ENCODE results near the gene CYGB. TPM values are rescaled to one million over a fixed set of nuclear protein-coding genes. Genes with fewer than 3 reads are reported as not detected.

CYGB gene
- total RNA-seq, 1 donor = 39.1 TPM

DNA sequence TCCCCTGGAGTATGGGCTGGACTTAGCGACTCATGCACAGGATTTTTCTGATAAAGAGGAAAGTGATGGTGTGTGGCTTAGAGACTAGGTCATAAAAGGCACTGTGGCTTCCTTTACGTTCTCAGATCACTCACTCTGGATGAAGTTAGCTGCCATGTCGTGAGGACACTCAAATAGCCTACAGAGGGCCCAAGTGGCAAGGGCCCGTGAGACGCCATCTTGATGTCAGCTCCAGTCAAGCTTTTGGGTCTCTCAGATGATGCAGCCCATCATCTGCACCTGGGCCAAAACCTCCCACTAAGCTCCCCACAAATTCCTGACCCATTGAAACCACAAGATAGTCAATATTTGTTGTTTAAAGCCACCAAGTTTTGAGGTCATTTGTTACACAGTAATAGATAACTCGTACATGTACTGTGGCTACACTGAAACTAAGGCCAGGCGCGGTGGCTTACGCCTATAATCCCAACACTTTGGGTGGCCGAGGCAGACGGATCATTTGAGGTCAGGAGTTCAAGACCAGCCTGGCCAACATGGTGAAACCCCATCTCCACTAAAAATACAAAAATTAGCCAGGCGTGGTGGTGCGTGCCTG lies 33.5 kb upstream of the CYGB start:
- H3K4me2 ChIP-seq (ENCODE audit: insufficient read depth, low read length) = no peak overlapping the region
- DNase-seq (ENCODE audit: insufficient read length, low spot score, missing footprints) = no peak
- H3K36me3 ChIP-seq (ENCODE audit: insufficient read depth, low read length) = peaks cover 4% of the 10 kb centered on the region
- H2AFZ ChIP-seq (ENCODE audit: low read length) = no peak overlapping the region
- no peaks in the 10 kb centered on the region for H3K4me1 ChIP-seq (ENCODE audit: insufficient read depth, low read length)
- peaks cover 4% of the 10 kb centered on the region for H3K9me3 ChIP-seq (ENCODE audit: low read depth, low read length)
- TF ChIP-seq, protein P1, sequence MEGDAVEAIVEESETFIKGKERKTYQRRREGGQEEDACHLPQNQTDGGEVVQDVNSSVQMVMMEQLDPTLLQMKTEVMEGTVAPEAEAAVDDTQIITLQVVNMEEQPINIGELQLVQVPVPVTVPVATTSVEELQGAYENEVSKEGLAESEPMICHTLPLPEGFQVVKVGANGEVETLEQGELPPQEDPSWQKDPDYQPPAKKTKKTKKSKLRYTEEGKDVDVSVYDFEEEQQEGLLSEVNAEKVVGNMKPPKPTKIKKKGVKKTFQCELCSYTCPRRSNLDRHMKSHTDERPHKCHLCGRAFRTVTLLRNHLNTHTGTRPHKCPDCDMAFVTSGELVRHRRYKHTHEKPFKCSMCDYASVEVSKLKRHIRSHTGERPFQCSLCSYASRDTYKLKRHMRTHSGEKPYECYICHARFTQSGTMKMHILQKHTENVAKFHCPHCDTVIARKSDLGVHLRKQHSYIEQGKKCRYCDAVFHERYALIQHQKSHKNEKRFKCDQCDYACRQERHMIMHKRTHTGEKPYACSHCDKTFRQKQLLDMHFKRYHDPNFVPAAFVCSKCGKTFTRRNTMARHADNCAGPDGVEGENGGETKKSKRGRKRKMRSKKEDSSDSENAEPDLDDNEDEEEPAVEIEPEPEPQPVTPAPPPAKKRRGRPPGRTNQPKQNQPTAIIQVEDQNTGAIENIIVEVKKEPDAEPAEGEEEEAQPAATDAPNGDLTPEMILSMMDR (IDR thresholded peaks at IDR 0.05; ENCODE audit: extremely low read depth, low read depth, low read length) = no peak
- peaks cover 8% of the 10 kb centered on the region for H4K20me1 ChIP-seq (ENCODE audit: insufficient read depth, low read length)
- peaks cover 3% of the 10 kb centered on the region for H3K79me2 ChIP-seq (ENCODE audit: insufficient read depth, low read length)
- no peak overlapping the region for H3K4me3 ChIP-seq (ENCODE audit: insufficient read depth, low read length)
- H3K27ac ChIP-seq (ENCODE audit: low read depth, low read length) = no peak overlapping the region
- no peaks in the 10 kb centered on the region for H3K27me3 ChIP-seq (ENCODE audit: insufficient read depth, low read length)

DNA sequence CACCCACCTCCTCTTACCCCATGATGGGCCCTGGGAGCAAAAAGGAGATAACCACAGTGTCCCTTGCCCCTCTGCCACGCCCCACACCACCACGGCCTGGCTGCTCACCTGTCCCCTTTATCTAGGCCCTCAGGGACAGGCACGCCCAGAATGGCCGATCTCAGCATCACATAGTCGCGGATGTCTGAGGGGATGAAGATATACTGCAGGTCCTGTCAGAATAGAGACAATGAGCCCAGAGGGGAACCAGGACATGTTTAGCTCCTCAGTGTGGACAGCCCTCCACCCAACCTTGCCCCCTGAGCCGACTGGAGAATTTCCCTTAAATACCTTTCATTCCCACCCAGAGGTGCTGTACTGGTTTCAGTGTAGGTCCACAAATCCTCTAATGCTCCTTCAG lies 32.9 kb upstream of the CYGB start:
- no peak overlapping the region for H3K4me3 ChIP-seq (ENCODE audit: insufficient read depth, low read length)
- peaks cover 2% of the 10 kb centered on the region for H3K4me1 ChIP-seq (ENCODE audit: insufficient read depth, low read length)
- DNase-seq (ENCODE audit: insufficient read length, low spot score, missing footprints) = no peak
- no peak overlapping the region for H3K27ac ChIP-seq (ENCODE audit: low read depth, low read length)
- H3K4me2 ChIP-seq (ENCODE audit: insufficient read depth, low read length) = no peak overlapping the region
- H3K9me3 ChIP-seq (ENCODE audit: low read depth, low read length) = peaks cover 4% of the 10 kb centered on the region
- TF ChIP-seq, protein P1 (IDR thresholded peaks at IDR 0.05; ENCODE audit: extremely low read depth, low read depth, low read length) = no peak
- no peak overlapping the region for H2AFZ ChIP-seq (ENCODE audit: low read length)
- peaks cover 6% of the 10 kb centered on the region for H3K79me2 ChIP-seq (ENCODE audit: insufficient read depth, low read length)
- H3K27me3 ChIP-seq (ENCODE audit: insufficient read depth, low read length) = no peaks in the 10 kb centered on the region
- peaks cover 10% of the 10 kb centered on the region for H3K36me3 ChIP-seq (ENCODE audit: insufficient read depth, low read length)
- peaks cover 13% of the 10 kb centered on the region for H4K20me1 ChIP-seq (ENCODE audit: insufficient read depth, low read length)

DNA sequence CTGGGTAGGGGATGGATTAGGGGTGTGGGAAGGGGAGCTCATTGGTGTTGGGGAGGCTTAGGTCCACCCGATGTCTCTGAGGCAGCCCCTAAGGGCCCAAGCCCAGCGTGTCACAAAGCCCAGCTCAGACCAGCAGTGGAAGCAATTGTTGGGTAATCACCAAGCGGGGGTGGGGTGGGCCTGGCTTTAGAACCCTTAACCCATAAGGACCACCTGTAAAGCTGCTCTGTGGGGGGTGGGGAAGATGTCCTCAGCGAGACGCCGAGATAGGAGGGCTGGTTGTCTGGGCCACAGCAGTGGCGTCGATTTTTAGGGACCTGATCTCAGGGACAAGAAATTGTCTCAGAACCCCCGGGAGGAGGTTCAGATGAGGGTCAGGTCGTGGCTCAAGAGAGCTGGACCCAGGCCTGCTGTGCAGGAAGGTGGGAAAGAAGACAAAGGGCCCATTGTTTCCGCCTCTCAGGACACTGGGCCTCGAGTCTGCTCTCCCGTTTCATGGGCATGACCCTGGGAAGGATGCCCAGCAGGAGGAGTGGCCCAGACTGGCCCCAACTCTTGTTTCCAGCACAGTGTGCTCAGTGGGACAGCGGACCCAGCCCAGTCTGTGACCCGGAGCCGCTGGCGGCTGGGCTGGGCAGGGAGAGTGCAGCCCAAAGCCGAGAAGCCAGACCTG lies 32.2 kb upstream of the CYGB start:
- Histone ChIP-seq H3K4me1 (ENCODE audit: insufficient read depth, low read length) (peaks cover 3% of the 10 kb centered on the region), H3K36me3 (ENCODE audit: insufficient read depth, low read length) (peaks cover 17% of the 10 kb centered on the region), H3K27ac (ENCODE audit: low read depth, low read length) (no peak overlapping the region), H3K4me3 (ENCODE audit: insufficient read depth, low read length) (no peak overlapping the region), H3K79me2 (ENCODE audit: insufficient read depth, low read length) (peaks cover 6% of the 10 kb centered on the region), H3K27me3 (ENCODE audit: insufficient read depth, low read length) (no peaks in the 10 kb centered on the region), H2AFZ (ENCODE audit: low read length) (no peak overlapping the region), H3K4me2 (ENCODE audit: insufficient read depth, low read length) (no peak overlapping the region), H4K20me1 (ENCODE audit: insufficient read depth, low read length) (peaks cover 19% of the 10 kb centered on the region), H3K9me3 (ENCODE audit: low read depth, low read length) (peaks cover 4% of the 10 kb centered on the region)
- no peak for DNase-seq (ENCODE audit: insufficient read length, low spot score, missing footprints)
- TF ChIP-seq, protein P1 (IDR thresholded peaks at IDR 0.05; ENCODE audit: extremely low read depth, low read depth, low read length) = no peak

DNA sequence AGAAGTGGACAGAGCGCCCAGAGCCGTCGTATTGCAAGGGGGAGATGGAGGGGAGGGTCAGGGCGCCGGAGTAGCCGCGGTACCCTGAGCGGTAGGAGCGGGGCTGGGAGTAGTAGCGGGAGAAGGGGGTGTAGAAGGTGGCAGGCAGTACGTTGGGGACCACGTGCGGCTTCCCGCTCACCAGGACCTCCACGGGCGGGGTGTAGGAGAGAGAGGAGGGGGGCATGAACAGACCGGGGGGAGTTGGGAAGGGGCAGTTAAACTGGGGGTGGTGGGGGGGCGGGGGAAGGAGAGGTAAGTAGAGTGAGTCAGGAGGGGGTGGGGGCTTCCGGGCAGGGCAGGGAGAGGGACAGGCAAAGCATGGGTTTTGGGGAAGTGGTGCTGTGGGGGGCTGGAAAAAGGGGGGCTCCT lies 31.3 kb upstream of the CYGB start:
- H3K4me1 ChIP-seq (ENCODE audit: insufficient read depth, low read length) = peaks cover 3% of the 10 kb centered on the region
- H3K36me3 ChIP-seq (ENCODE audit: insufficient read depth, low read length) = peaks cover 21% of the 10 kb centered on the region
- no peak overlapping the region for H3K4me2 ChIP-seq (ENCODE audit: insufficient read depth, low read length)
- no peak for DNase-seq (ENCODE audit: insufficient read length, low spot score, missing footprints)
- no peak overlapping the region for H3K4me3 ChIP-seq (ENCODE audit: insufficient read depth, low read length)
- H3K79me2 ChIP-seq (ENCODE audit: insufficient read depth, low read length) = peaks cover 6% of the 10 kb centered on the region
- TF ChIP-seq, protein P1 (IDR thresholded peaks at IDR 0.05; ENCODE audit: extremely low read depth, low read depth, low read length) = no peak
- H2AFZ ChIP-seq (ENCODE audit: low read length) = no peak overlapping the region
- H3K9me3 ChIP-seq (ENCODE audit: low read depth, low read length) = peaks cover 4% of the 10 kb centered on the region
- H4K20me1 ChIP-seq (ENCODE audit: insufficient read depth, low read length) = peaks cover 22% of the 10 kb centered on the region
- no peak overlapping the region for H3K27ac ChIP-seq (ENCODE audit: low read depth, low read length)
- no peaks in the 10 kb centered on the region for H3K27me3 ChIP-seq (ENCODE audit: insufficient read depth, low read length)
